ENCODE measurements around the gene EML1. TPM values are rescaled to one million over a fixed set of nuclear protein-coding genes. Genes with fewer than 3 reads are reported as not detected.

The EML1 gene
- total RNA-seq, 1 experiment from 2014 or later = 16.1 TPM

- TF ChIP-seq, protein P1, sequence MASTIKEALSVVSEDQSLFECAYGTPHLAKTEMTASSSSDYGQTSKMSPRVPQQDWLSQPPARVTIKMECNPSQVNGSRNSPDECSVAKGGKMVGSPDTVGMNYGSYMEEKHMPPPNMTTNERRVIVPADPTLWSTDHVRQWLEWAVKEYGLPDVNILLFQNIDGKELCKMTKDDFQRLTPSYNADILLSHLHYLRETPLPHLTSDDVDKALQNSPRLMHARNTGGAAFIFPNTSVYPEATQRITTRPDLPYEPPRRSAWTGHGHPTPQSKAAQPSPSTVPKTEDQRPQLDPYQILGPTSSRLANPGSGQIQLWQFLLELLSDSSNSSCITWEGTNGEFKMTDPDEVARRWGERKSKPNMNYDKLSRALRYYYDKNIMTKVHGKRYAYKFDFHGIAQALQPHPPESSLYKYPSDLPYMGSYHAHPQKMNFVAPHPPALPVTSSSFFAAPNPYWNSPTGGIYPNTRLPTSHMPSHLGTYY (CRISPR knock-in tag; IDR thresholded peaks at IDR 0.05) = no peak
- TF ChIP-seq, protein P2, sequence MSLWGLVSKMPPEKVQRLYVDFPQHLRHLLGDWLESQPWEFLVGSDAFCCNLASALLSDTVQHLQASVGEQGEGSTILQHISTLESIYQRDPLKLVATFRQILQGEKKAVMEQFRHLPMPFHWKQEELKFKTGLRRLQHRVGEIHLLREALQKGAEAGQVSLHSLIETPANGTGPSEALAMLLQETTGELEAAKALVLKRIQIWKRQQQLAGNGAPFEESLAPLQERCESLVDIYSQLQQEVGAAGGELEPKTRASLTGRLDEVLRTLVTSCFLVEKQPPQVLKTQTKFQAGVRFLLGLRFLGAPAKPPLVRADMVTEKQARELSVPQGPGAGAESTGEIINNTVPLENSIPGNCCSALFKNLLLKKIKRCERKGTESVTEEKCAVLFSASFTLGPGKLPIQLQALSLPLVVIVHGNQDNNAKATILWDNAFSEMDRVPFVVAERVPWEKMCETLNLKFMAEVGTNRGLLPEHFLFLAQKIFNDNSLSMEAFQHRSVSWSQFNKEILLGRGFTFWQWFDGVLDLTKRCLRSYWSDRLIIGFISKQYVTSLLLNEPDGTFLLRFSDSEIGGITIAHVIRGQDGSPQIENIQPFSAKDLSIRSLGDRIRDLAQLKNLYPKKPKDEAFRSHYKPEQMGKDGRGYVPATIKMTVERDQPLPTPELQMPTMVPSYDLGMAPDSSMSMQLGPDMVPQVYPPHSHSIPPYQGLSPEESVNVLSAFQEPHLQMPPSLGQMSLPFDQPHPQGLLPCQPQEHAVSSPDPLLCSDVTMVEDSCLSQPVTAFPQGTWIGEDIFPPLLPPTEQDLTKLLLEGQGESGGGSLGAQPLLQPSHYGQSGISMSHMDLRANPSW (CRISPR knock-in tag; conservative IDR thresholded peaks at IDR 0.05; ENCODE audit: low read depth) = no peak
- no peak for TF ChIP-seq ZNF423 (CRISPR knock-in tag; IDR thresholded peaks at IDR 0.05)
- TF ChIP-seq TEAD1 (CRISPR knock-in tag; IDR thresholded peaks at IDR 0.05) = no peak
- TF ChIP-seq, protein P3, sequence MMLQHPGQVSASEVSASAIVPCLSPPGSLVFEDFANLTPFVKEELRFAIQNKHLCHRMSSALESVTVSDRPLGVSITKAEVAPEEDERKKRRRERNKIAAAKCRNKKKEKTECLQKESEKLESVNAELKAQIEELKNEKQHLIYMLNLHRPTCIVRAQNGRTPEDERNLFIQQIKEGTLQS (CRISPR knock-in tag; conservative IDR thresholded peaks at IDR 0.05) = no peak
- no peak for TF ChIP-seq JUN (CRISPR knock-in tag; IDR thresholded peaks at IDR 0.05)
- TF ChIP-seq, protein P4, sequence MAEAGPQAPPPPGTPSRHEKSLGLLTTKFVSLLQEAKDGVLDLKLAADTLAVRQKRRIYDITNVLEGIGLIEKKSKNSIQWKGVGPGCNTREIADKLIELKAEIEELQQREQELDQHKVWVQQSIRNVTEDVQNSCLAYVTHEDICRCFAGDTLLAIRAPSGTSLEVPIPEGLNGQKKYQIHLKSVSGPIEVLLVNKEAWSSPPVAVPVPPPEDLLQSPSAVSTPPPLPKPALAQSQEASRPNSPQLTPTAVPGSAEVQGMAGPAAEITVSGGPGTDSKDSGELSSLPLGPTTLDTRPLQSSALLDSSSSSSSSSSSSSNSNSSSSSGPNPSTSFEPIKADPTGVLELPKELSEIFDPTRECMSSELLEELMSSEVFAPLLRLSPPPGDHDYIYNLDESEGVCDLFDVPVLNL (CRISPR knock-in tag; IDR thresholded peaks at IDR 0.05; ENCODE audit: borderline replicate concordance, low read depth) = no peak
- TF ChIP-seq ZSCAN18 (CRISPR knock-in tag; IDR thresholded peaks at IDR 0.05) = no peak
- no peak for TF ChIP-seq MAX (CRISPR knock-in tag; IDR thresholded peaks at IDR 0.05)
These were observed 11.2 kb upstream of the EML1 start (continued) for GRCh38 chr14:99781853-99782610.

DNA sequence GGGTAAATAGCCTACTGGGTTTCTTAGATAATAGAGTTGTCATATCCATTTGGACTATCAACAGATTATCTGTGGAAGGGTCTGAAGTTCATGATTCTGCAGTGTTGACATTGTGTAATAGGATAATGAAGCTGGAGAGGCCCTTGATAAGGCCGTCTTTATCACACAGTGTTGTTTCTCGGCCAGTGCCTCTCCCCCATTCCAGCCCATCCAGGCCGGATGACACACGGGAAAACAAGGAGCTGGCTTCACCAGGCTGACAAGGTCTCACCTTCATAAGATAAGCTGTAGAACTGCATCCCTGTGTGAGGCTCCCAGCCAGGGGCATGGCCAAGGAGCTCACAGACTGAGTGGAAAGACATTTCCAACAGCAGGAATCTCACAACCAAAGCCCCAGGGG is 8.7 kb upstream of the EML1 start:
- no peak for ATAC-seq
- CTCF ChIA-PET = no interaction called here
- Mint-ChIP-seq H3K36me3 (no peaks in the 10 kb centered on the region), H3K27ac (no peak overlapping the region), H3K27me3 (ENCODE audit: low read depth) (no peaks in the 10 kb centered on the region), H3K4me1 (peaks cover 12% of the 10 kb centered on the region), H3K9me3 (no peaks in the 10 kb centered on the region), H3K4me3 (no peak overlapping the region)
- POLR2A ChIA-PET = interaction anchor here (0.6 kb wide), 1 partner anchor 70 kb away, joined by 3 read pairs; no protein-coding TSS in a partner anchor
- no peak for DNase-seq (ENCODE audit: low spot score)
- no peak for TF ChIP-seq USF1 (CRISPR knock-in tag; IDR thresholded peaks at IDR 0.05)
- no peak for TF ChIP-seq ZNF138 (CRISPR knock-in tag; conservative IDR thresholded peaks at IDR 0.05)
- TF ChIP-seq ZNF281 (CRISPR knock-in tag; IDR thresholded peaks at IDR 0.05) = no peak
- TF ChIP-seq, protein P5, sequence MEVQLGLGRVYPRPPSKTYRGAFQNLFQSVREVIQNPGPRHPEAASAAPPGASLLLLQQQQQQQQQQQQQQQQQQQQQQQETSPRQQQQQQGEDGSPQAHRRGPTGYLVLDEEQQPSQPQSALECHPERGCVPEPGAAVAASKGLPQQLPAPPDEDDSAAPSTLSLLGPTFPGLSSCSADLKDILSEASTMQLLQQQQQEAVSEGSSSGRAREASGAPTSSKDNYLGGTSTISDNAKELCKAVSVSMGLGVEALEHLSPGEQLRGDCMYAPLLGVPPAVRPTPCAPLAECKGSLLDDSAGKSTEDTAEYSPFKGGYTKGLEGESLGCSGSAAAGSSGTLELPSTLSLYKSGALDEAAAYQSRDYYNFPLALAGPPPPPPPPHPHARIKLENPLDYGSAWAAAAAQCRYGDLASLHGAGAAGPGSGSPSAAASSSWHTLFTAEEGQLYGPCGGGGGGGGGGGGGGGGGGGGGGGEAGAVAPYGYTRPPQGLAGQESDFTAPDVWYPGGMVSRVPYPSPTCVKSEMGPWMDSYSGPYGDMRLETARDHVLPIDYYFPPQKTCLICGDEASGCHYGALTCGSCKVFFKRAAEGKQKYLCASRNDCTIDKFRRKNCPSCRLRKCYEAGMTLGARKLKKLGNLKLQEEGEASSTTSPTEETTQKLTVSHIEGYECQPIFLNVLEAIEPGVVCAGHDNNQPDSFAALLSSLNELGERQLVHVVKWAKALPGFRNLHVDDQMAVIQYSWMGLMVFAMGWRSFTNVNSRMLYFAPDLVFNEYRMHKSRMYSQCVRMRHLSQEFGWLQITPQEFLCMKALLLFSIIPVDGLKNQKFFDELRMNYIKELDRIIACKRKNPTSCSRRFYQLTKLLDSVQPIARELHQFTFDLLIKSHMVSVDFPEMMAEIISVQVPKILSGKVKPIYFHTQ (CRISPR knock-in tag; IDR thresholded peaks at IDR 0.05) = no peak
- TF ChIP-seq TEAD1 (CRISPR knock-in tag; IDR thresholded peaks at IDR 0.05) = no peak
- TF ChIP-seq ATF1 (CRISPR knock-in tag; IDR thresholded peaks at IDR 0.05) = no peak
- no peak for TF ChIP-seq OVOL2 (CRISPR knock-in tag; IDR thresholded peaks at IDR 0.05; ENCODE audit: borderline replicate concordance)
- TF ChIP-seq MAX (CRISPR knock-in tag; IDR thresholded peaks at IDR 0.05) = no peak
- TF ChIP-seq NR2C2 (CRISPR knock-in tag; IDR thresholded peaks at IDR 0.05) = no peak
- TF ChIP-seq ELF4 (CRISPR knock-in tag; IDR thresholded peaks at IDR 0.05; ENCODE audit: low read depth) = no peak
- no peak for TF ChIP-seq NFATC4 (CRISPR knock-in tag; IDR thresholded peaks at IDR 0.05)
- TF ChIP-seq ZNF219 (CRISPR knock-in tag; IDR thresholded peaks at IDR 0.05; ENCODE audit: borderline replicate concordance) = no peak

All from WTC11 (cell line).